ENCODE measurements around the gene TADA2B.

DNA sequence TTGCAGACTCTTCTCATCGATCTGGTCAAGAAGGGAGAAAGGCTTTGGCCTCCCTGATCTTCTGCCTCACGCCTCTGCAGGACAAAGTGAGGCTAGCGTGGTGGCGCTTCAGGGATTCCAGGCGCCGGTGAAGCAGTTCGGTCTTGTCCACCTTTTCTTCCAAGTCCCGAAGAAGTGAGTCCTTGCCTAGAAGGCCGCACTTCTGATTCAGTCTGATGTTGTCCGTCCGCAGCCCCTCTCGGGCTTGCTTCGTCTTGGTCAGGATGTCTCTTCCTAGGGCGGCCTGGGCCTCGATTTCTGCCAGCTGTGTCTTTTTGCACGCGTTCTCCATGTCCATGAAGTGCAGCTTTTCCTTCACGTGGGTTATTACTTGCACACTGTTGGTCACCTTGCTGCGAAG is 1.9 kb upstream of the TADA2B start:
- TF ChIP-seq, protein P1, sequence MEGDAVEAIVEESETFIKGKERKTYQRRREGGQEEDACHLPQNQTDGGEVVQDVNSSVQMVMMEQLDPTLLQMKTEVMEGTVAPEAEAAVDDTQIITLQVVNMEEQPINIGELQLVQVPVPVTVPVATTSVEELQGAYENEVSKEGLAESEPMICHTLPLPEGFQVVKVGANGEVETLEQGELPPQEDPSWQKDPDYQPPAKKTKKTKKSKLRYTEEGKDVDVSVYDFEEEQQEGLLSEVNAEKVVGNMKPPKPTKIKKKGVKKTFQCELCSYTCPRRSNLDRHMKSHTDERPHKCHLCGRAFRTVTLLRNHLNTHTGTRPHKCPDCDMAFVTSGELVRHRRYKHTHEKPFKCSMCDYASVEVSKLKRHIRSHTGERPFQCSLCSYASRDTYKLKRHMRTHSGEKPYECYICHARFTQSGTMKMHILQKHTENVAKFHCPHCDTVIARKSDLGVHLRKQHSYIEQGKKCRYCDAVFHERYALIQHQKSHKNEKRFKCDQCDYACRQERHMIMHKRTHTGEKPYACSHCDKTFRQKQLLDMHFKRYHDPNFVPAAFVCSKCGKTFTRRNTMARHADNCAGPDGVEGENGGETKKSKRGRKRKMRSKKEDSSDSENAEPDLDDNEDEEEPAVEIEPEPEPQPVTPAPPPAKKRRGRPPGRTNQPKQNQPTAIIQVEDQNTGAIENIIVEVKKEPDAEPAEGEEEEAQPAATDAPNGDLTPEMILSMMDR (IDR thresholded peaks at IDR 0.05 in 4 of 5, conservative IDR thresholded peaks at IDR 0.05 in 1 of 5), result no peak
- TF ChIP-seq POLR2A (IDR thresholded peaks at IDR 0.05), result no peak

Data from gastrocnemius medialis (tissue), 4 donors.